Keratinocyte (primary cell): Measurements from ENCODE around the gene ASIC1. TPM values are rescaled to one million over a fixed set of nuclear protein-coding genes. Genes with fewer than 3 reads are reported as not detected.

ENCODE experiments used
- DNase-seq: peaks from one replicate; pipeline ENCODE4 v3.0.0-alpha.2; 2011; ENCODE audit warnings: low read depth, missing footprints, low spot score
- FAIRE-seq: peaks from 2 replicates; lab custom pipeline; 2011; peaks lifted over from hg19 to GRCh38; lab: Jason Lieb, UNC
- H2AFZ ChIP-seq: 2 replicates; pipeline ENCODE4 v1.6.0; 2012; ENCODE audit warnings: low read length, control low read depth, inconsistent platforms; ENCODE audit not compliant: control insufficient read depth
- H3K27ac ChIP-seq: 2 replicates; pipeline ENCODE4 v1.5.1; 2011; ENCODE audit warnings: low read length; ENCODE audit not compliant: control insufficient read depth, insufficient read depth
- H3K27me3 ChIP-seq: 3 replicates; pipeline ENCODE4 v1.6.0; 2011; ENCODE audit warnings: low read length; ENCODE audit not compliant: control insufficient read depth, insufficient read depth; ENCODE audit errors: extremely low read depth
- H3K36me3 ChIP-seq, 2 experiments: 2 replicates in 1 of 2; 3 replicates in 1 of 2; pipeline ENCODE4 v1.5.1; 2011; ENCODE audit warnings: low read length in 2 of 2, mild to moderate bottlenecking in 1 of 2; ENCODE audit not compliant: control insufficient read depth in 2 of 2, insufficient read depth in 2 of 2; ENCODE audit errors: extremely low read depth in 1 of 2
- H3K4me1 ChIP-seq: 3 replicates; pipeline ENCODE4 v1.5.1; 2011; ENCODE audit warnings: low read length; ENCODE audit not compliant: control insufficient read depth, insufficient read depth; ENCODE audit errors: extremely low read depth
- H3K4me2 ChIP-seq: 3 replicates; pipeline ENCODE4 v1.6.0; 2011; ENCODE audit warnings: low read depth, low read length; ENCODE audit not compliant: control insufficient read depth, insufficient read depth; ENCODE audit errors: extremely low read depth
- H3K4me3 ChIP-seq, 3 experiments: fragments of 200-600 bp in 1 of 3; sonication (generic) in 1 of 3; 2 replicates in 2 of 3; 3 replicates in 1 of 3; pipeline ENCODE4 v1.5.1; 2011 to 2016; ENCODE audit warnings: low read length in 3 of 3, mild to moderate bottlenecking in 3 of 3, control low read depth in 2 of 3, inconsistent platforms in 1 of 3, low read depth in 1 of 3, mixed read lengths in 1 of 3, mixed run types in 1 of 3, moderate library complexity in 1 of 3; ENCODE audit not compliant: control insufficient read depth in 2 of 3, insufficient read depth in 2 of 3; ENCODE audit errors: extremely low read depth in 1 of 3
- H3K79me2 ChIP-seq: 2 replicates; pipeline ENCODE4 v1.6.0; 2012; ENCODE audit warnings: low read length; ENCODE audit not compliant: control insufficient read depth, insufficient read depth
- H3K9ac ChIP-seq: 3 replicates; pipeline ENCODE4 v1.6.0; 2011; ENCODE audit warnings: low read length; ENCODE audit not compliant: control insufficient read depth, insufficient read depth; ENCODE audit errors: extremely low read depth
- H3K9me1 ChIP-seq: 3 replicates; pipeline ENCODE4 v1.6.0; 2011; ENCODE audit warnings: low read length; ENCODE audit not compliant: control insufficient read depth, insufficient read depth; ENCODE audit errors: extremely low read depth
- H3K9me3 ChIP-seq: 2 replicates; pipeline ENCODE4 v1.5.1; 2012; ENCODE audit warnings: low read depth, low read length; ENCODE audit not compliant: control insufficient read depth
- H4K20me1 ChIP-seq: 3 replicates; pipeline ENCODE4 v1.6.0; 2011; ENCODE audit warnings: low read length; ENCODE audit not compliant: control insufficient read depth, insufficient read depth; ENCODE audit errors: extremely low read depth
- CTCF ChIP-seq, 3 experiments: IDR thresholded peaks in 1 of 3; conservative IDR thresholded peaks in 1 of 3; optimal IDR thresholded peaks in 1 of 3; 2 replicates in 2 of 3; 3 replicates in 1 of 3; pipeline versions ENCODE3 to v1.5.1; 2011; ENCODE audit warnings: low read length in 3 of 3, mild to moderate bottlenecking in 3 of 3, moderate library complexity in 2 of 3, control low read depth in 1 of 3, inconsistent platforms in 1 of 3; ENCODE audit not compliant: insufficient read depth in 2 of 3; ENCODE audit errors: extremely low read depth in 1 of 3
- EZH2 ChIP-seq: IDR thresholded peaks from one replicate; pipeline ENCODE4 v1.6.1; 2012; ENCODE audit warnings: inconsistent platforms, mild to moderate bottlenecking, low read length, moderate library complexity
- dilution Hi-C: fragments of 300-500 bp; cut with MboI; formaldehyde crosslinking; loops from one replicate; pipeline ENCODE4 v1.7.0; 2020; ENCODE audit warnings: low sequenced_read_pairs; ENCODE audit not compliant: extremely low pct_ligation_motif_present
- polyA plus RNA-seq, 5 experiments: library from polyadenylated mRNA; depleted of rRNA in 3 of 5; stranded (reverse) in 3 of 5; stranded (forward) in 1 of 5; unstranded in 1 of 5; fragments of >200 nt; gene quantifications; 1 replicate in 1 of 5; 2 replicates in 3 of 5; 3 replicates in 1 of 5; pipeline versions ENCODE4 v1.2.1 to v1.2.3, GENCODE V29; 2011 to 2012; ENCODE audit warnings: missing spikeins in 2 of 5, low read depth in 1 of 5, low replicate concordance in 1 of 5

The ASIC1 gene
- polyA plus RNA-seq, 1 donor (not counting 4 experiments of a cell fraction or from before 2014, with no cell fraction given) = 5.7 TPM

DNA sequence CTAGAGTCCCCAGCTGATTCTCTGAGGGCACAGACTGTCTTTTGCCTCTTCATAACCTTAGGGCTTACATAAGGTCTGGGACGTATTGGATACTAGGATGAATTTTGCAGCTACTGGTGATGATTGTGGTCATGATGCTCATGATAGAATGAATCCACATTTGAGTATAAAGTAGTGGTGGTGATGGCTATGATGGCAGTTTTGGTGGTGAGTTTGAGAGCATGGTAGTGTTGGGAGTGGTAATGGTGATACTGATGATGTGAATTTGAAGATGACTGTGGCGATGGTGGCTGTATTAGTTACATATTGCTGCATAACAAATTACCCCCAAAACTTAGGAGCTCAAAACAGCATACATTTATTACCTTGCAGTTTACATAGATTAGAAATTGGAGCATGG lies 14.1 kb upstream of the ASIC1 start:
- Histone ChIP-seq H2AFZ (no peak overlapping the region), H3K4me3 (no peak overlapping the region), H3K4me2 (no peak overlapping the region), H4K20me1 (no peaks in the 10 kb centered on the region), H3K9ac (no peak overlapping the region), H3K9me1 (no peaks in the 10 kb centered on the region), H3K27me3 (no peaks in the 10 kb centered on the region), H3K36me3 (no peaks in the 10 kb centered on the region), H3K79me2 (no peaks in the 10 kb centered on the region), H3K9me3 (no peaks in the 10 kb centered on the region), H3K27ac (no peak overlapping the region), H3K4me1 (peaks cover 9% of the 10 kb centered on the region)
- DNase-seq (no peak), FAIRE-seq (no peak)
- TF ChIP-seq CTCF (optimal IDR thresholded peaks at IDR 0.05 in 1 of 3, IDR thresholded peaks at IDR 0.05 in 1 of 3, conservative IDR thresholded peaks at IDR 0.05 in 1 of 3; ENCODE audit: extremely low read depth in 1 of 3, insufficient read depth in 2 of 3, low read length in 3 of 3) = no peak
- TF ChIP-seq EZH2 = no peak
- dilution Hi-C loops = no loop called here

DNA sequence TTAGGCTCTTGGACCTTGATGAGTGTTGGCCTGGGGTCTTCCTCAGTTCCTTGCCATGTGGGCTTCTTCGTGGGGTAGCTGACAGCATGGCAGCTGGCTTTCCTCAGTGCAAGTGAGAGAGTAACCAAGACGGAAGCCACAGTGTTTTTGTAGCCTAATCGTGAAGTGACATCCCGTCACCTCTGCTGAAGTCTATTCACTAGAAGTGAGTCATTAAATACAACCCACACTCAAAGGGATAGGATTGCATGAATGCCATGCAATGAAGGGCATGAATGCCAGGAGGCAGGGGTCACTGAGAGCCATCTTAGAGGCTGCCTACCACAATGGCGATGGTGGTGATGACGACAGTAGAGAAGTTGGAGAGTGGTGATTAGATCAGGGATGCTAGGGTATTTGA lies 13.5 kb upstream of the ASIC1 start:
- Histone ChIP-seq H3K27me3 (no peaks in the 10 kb centered on the region), H3K4me3 (no peak overlapping the region), H3K4me2 (no peak overlapping the region), H4K20me1 (no peaks in the 10 kb centered on the region), H2AFZ (no peak overlapping the region), H3K9ac (no peak overlapping the region), H3K9me1 (no peaks in the 10 kb centered on the region), H3K36me3 (no peaks in the 10 kb centered on the region), H3K27ac (no peak overlapping the region), H3K79me2 (no peaks in the 10 kb centered on the region), H3K9me3 (no peaks in the 10 kb centered on the region), H3K4me1 (peaks cover 9% of the 10 kb centered on the region)
- TF ChIP-seq CTCF (optimal IDR thresholded peaks at IDR 0.05 in 1 of 3, IDR thresholded peaks at IDR 0.05 in 1 of 3, conservative IDR thresholded peaks at IDR 0.05 in 1 of 3; ENCODE audit: extremely low read depth in 1 of 3, insufficient read depth in 2 of 3, low read length in 3 of 3) (no peak), EZH2 (no peak)
- DNase-seq = no peak
- FAIRE-seq = no peak
- dilution Hi-C loops = no loop called here
